Ishikawa (cell line): ENCODE data around the gene HTRA3.

Experiments used
- CEBPB ChIP-seq: IDR thresholded peaks from 2 replicates; pipeline ENCODE4 v1.6.1; 2012
- CREB1 ChIP-seq: IDR thresholded peaks from 2 replicates; pipeline ENCODE4 v1.6.1; 2012; ENCODE audit warnings: low read depth
- EGR1 ChIP-seq: IDR thresholded peaks from 2 replicates; pipeline ENCODE4 v1.6.1; 2012
- EP300 ChIP-seq: IDR thresholded peaks from 2 replicates; pipeline ENCODE4 v1.6.1; 2012; ENCODE audit warnings: borderline replicate concordance
- FOXM1 ChIP-seq: IDR thresholded peaks from 2 replicates; pipeline ENCODE4 v1.6.1; 2012; ENCODE audit warnings: low read depth, borderline replicate concordance
- MAX ChIP-seq: IDR thresholded peaks from 2 replicates; pipeline ENCODE4 v1.6.1; 2012
- NFIC ChIP-seq: IDR thresholded peaks from 2 replicates; pipeline ENCODE4 v1.6.1; 2012
- RAD21 ChIP-seq: IDR thresholded peaks from 2 replicates; pipeline ENCODE4 v1.6.1; 2012; ENCODE audit warnings: low read depth
- REST ChIP-seq: IDR thresholded peaks from 2 replicates; pipeline ENCODE4 v1.6.1; 2012; ENCODE audit warnings: low read depth, mild to moderate bottlenecking
- TAF1 ChIP-seq: IDR thresholded peaks from 2 replicates; pipeline ENCODE4 v1.6.1; 2012; ENCODE audit warnings: low read depth, mild to moderate bottlenecking
- TCF12 ChIP-seq: IDR thresholded peaks from 2 replicates; pipeline ENCODE4 v1.6.1; 2012; ENCODE audit warnings: low read depth
- TEAD4 ChIP-seq: IDR thresholded peaks from 2 replicates; pipeline ENCODE4 v1.6.1; 2012
- USF1 ChIP-seq: IDR thresholded peaks from 2 replicates; pipeline ENCODE4 v1.6.1; 2012
- YY1 ChIP-seq: IDR thresholded peaks from 2 replicates; pipeline ENCODE4 v1.6.1; 2012; ENCODE audit warnings: low read depth
- ZBTB7A ChIP-seq: IDR thresholded peaks from 2 replicates; pipeline ENCODE4 v1.6.1; 2012; ENCODE audit warnings: low read depth

The HTRA3 gene

GRCh38 chr4:8262637-8263322, 6.8 kb upstream of the HTRA3 start:
- TF ChIP-seq TCF12 = no peak
- no peak for TF ChIP-seq USF1
- TF ChIP-seq TEAD4 = no peak
- TF ChIP-seq EP300 = no peak
- TF ChIP-seq MAX = no peak
- TF ChIP-seq CEBPB = no peak
- no peak for TF ChIP-seq ZBTB7A
- no peak for TF ChIP-seq CREB1

- TF ChIP-seq FOXM1 (no peak), TCF12 (no peak), YY1 (no peak), ZBTB7A (no peak), NFIC (no peak), USF1 (no peak), CREB1 (no peak), CEBPB (no peak), REST (no peak), MAX (no peak), EGR1 (no peak), RAD21 (no peak)
Measured at GRCh38 chr4:8263397-8263796, 6.2 kb upstream of the HTRA3 start.

GRCh38 chr4:8264106-8264505, 5.4 kb upstream of the HTRA3 start:
- TF ChIP-seq MAX (no peak), YY1 (no peak), USF1 (no peak)

GRCh38 chr4:8265171-8265929, 4.2 kb upstream of the HTRA3 start:
- TF ChIP-seq TAF1 = no peak
- TF ChIP-seq REST = no peak
- no peak for TF ChIP-seq NFIC
- TF ChIP-seq CEBPB = no peak
- TF ChIP-seq MAX = no peak
- no peak for TF ChIP-seq TEAD4
- TF ChIP-seq TCF12 = no peak
- TF ChIP-seq EP300 = no peak
- no peak for TF ChIP-seq CREB1
- no peak for TF ChIP-seq EGR1
- no peak for TF ChIP-seq YY1
- TF ChIP-seq RAD21 = no peak
- no peak for TF ChIP-seq ZBTB7A

GRCh38 chr4:8266088-8266487, 3.5 kb upstream of the HTRA3 start:
- TF ChIP-seq EGR1 (no peak), REST (no peak), CEBPB (no peak), TAF1 (no peak), FOXM1 (no peak)
